HFF-Myc (cell line): ENCODE data around the gene SCN9A.

Source experiments
- DNase-seq: peaks from one replicate; pipeline ENCODE4 v3.0.0-alpha.2; 2011; ENCODE audit warnings: low read depth; ENCODE audit errors: extremely low read depth
- H3K4me3 ChIP-seq: replicated peaks from 2 replicates; pipeline ENCODE4 v1.5.1; 2011; ENCODE audit warnings: low read depth, mild to moderate bottlenecking, control low read depth, low read length
- TF ChIP-seq, protein P1 (sequence below): IDR thresholded peaks from 2 replicates; pipeline ENCODE4 v1.5.1; 2012; ENCODE audit warnings: mild to moderate bottlenecking, low read depth, low read length, control low read depth; ENCODE audit errors: missing control alignments

SCN9A gene

DNA sequence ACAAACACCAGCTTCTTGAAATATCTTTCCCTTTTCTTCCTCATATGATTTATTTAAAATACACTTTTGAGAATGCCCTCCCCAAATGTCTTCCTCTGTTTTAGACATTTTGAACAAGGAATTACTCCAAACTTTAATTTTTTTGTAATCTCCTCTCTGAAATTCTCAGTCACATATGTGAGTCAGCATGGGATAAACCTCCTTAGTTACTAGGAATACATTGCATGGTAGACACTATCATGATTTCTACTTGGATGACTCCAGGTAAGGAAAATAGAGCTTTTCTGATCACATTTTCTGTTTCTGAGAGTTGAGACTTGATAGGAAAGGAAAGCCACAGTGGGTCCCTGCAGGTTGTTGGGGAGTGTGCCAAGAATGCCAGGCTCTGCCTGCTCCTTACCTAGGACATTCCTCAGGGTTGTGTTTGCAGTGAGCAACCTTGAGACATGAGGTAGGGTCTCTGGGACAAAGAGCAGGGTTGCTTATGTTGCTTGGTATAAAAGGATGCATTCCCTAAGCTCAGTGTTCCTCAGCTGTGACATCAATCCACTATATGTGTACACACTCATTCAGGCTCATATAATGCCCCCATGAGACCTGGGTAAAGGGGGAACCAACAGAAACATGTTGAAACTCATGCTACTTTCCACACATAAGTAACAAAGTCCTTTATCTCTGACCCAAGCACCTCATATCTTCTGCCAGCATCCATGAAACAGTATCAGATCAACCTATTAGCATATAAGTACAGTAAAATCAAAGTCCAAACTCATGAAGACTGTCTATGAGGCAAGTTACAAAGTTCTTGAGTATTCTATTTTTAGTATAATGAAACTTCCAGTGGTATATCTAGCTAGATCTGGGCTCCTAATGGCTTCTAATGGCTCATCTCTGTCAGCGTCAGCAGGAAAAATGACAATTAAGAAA, 135.1 kb downstream of the SCN9A start:
- no peak for DNase-seq
- TF ChIP-seq, protein P1, sequence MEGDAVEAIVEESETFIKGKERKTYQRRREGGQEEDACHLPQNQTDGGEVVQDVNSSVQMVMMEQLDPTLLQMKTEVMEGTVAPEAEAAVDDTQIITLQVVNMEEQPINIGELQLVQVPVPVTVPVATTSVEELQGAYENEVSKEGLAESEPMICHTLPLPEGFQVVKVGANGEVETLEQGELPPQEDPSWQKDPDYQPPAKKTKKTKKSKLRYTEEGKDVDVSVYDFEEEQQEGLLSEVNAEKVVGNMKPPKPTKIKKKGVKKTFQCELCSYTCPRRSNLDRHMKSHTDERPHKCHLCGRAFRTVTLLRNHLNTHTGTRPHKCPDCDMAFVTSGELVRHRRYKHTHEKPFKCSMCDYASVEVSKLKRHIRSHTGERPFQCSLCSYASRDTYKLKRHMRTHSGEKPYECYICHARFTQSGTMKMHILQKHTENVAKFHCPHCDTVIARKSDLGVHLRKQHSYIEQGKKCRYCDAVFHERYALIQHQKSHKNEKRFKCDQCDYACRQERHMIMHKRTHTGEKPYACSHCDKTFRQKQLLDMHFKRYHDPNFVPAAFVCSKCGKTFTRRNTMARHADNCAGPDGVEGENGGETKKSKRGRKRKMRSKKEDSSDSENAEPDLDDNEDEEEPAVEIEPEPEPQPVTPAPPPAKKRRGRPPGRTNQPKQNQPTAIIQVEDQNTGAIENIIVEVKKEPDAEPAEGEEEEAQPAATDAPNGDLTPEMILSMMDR = no peak

DNA sequence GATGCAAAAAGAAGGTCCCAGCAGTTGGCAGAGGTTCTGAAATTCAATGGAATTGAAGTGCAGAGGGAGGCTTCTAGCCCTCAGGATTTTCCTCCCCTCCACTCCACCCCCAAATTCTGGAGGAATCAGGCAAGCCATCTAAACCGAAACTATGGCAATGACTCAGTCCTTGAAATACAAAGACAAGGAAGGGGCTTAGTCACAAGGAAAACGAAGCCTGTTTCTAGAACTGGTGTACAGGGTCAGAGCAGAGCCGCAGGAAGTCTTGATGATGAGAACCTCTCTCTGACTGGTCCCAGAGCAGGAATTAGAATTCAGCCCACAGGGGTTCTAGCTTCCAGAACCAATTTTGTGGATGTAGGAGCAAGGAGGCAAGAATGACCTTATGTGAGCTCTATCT, 136.2 kb downstream of the SCN9A start:
- peak; percentile 46 for DNase-seq
- TF ChIP-seq, protein P1 = no peak
- H3K4me3 ChIP-seq = no peak overlapping the region

More for the DNA sequence above, 135.1 kb downstream of the SCN9A start:
- no peak overlapping the region for H3K4me3 ChIP-seq

DNA sequence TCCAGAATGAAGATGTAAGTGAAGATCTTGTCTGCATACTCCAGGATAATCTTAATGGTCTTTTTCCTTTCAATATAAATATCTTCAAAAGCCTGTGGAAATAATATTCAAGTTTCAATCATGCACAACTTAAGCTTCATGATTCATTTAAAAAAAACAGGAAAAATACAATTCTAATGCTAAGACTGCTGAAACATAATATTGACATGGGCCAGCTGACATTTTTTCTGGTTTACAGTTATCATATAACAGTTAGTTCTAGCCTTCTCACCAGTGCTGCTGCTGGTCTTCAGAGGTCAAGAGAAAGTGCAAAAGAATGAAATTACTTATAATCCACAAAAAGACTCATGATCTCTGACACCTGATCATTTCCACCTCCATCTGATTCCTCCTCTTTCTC, 137.6 kb downstream of the SCN9A start:
- H3K4me3 ChIP-seq = no peak overlapping the region
- DNase-seq = no peak
- TF ChIP-seq, protein P1 = no peak

DNA sequence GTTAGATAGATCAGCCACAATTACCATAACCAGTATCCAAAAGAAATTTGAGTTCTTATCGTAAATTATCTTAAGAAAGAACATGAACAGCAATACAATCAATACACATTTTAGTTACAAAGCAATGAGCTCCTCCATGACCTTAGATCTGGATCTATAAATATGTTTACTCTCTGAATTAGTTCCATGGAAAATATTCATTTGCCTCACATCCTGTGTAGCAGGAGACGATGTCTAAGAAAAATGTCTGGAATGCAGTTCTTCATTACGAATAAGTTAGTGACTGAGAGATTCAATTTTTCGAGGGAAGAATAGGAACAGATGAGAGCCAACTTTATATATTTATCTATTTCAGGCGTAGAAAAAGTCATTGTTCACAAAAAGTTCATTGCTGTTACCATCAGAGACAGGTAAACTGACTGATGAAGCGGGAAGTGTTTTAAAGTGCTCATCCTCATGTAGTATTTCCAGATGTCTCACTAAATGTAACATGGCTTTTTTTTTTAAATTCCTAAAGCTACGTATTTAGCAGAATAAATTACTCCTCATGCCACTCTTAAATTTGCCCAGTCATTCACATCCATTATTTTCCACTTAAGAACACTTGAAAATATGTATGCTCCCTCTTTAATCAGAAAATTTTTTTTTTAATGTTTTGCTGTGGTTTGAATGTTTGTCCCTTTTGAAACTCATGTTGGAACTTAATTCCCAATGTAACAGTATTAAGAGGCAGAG, 141.5 kb downstream of the SCN9A start:
- peak; percentile 33 for DNase-seq
- TF ChIP-seq, protein P1 = no peak
- H3K4me3 ChIP-seq = no peak overlapping the region

DNA sequence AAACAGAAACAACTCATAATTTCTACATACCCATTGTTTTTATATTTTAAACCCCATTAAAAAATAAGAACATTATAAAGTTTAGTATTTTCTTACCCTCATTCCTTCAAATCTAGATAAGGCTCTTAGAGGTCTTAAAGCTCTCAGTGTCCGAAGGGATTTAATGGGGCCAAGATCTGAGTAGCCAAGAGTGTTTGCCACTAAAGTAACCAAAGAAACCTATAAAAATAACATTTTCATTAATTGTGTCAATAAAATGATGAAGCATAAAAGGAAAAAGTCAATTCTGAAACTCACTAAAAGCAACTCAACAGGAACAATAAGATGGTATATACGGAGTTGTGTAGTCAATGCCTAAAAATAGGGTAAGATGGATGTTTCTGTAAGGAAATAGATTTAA, 142.5 kb downstream of the SCN9A start:
- H3K4me3 ChIP-seq = no peak overlapping the region
- TF ChIP-seq, protein P1 = no peak
- DNase-seq = no peak

DNA sequence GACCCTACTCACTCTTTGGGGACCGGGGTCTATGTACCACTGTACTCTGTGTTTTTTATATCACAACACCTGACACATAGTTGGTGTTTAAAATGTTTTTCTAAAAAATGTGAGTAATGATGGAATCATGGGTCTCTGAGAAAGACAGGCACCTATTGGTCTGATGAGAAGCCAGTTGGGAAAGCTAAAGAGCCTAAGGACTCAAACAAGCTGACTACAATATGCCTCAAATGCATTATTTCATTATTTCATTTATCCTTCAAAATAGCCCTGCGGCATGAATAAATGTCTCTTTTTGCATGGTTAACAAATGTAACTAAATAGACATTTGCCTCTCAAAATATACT, 145.0 kb downstream of the SCN9A start:
- TF ChIP-seq, protein P1 = no peak
- DNase-seq = no peak
- H3K4me3 ChIP-seq = no peak overlapping the region
